Measurements from ENCODE around the gene PIEZO2.
"Not testable (repeated sequence)": the region's sequence is repeated elsewhere in the genome, so short reads cannot be mapped to it uniquely, and the experiment has no call there.

Gene PIEZO2

GRCh38 chr18:11148680-11149440 is 509 bp downstream of the PIEZO2 start:
- no peak for DNase-seq

- DNase-seq: no peak
These were observed 1.2 kb downstream of the PIEZO2 start for GRCh38 chr18:11147962-11148679.

GRCh38 chr18:11147371-11147951 is 1.9 kb downstream of the PIEZO2 start:
- DNase-seq: no peak

GRCh38 chr18:11146947-11147345 is 2.4 kb downstream of the PIEZO2 start:
- no peak for DNase-seq

GRCh38 chr18:11146238-11146946 is 3.0 kb downstream of the PIEZO2 start:
- DNase-seq: no peak

- no peak for DNase-seq
These were observed 3.8 kb downstream of the PIEZO2 start for GRCh38 chr18:11145413-11146191.

- DNase-seq: no peak
These were observed 12.0 kb downstream of the PIEZO2 start for GRCh38 chr18:11137400-11137799.

GRCh38 chr18:11136241-11136640 is 13.1 kb downstream of the PIEZO2 start:
- no peak for DNase-seq

- DNase-seq: no peak
These were observed 14.4 kb downstream of the PIEZO2 start for GRCh38 chr18:11134940-11135339.

GRCh38 chr18:11129059-11129458 is 20.3 kb downstream of the PIEZO2 start:
- DNase-seq: not testable (repeated sequence)

- DNase-seq: no peak
These were observed 23.7 kb downstream of the PIEZO2 start for GRCh38 chr18:11125492-11126315.

GRCh38 chr18:11124054-11124453 is 25.3 kb downstream of the PIEZO2 start:
- no peak for DNase-seq

GRCh38 chr18:11121443-11121849 is 27.9 kb downstream of the PIEZO2 start:
- no peak for DNase-seq

- no peak for DNase-seq
These were observed 29.3 kb downstream of the PIEZO2 start for GRCh38 chr18:11119959-11120587.

- no peak for DNase-seq
These were observed 29.8 kb downstream of the PIEZO2 start for GRCh38 chr18:11119550-11119949.

GRCh38 chr18:11118051-11118766 is 31.2 kb downstream of the PIEZO2 start:
- no peak for DNase-seq

GRCh38 chr18:11115276-11115675 is 34.1 kb downstream of the PIEZO2 start:
- DNase-seq: no peak

GRCh38 chr18:11114653-11115052 is 34.7 kb downstream of the PIEZO2 start:
- no peak for DNase-seq

- no peak for DNase-seq
These were observed 35.4 kb downstream of the PIEZO2 start for GRCh38 chr18:11113937-11114336.

- no peak for DNase-seq
These were observed 36.3 kb downstream of the PIEZO2 start for GRCh38 chr18:11113046-11113548.

Measured in NCI-H1694 (cell line).